ENCODE results near the gene AUTS2. TPM values are rescaled to one million over a fixed set of nuclear protein-coding genes. Genes with fewer than 3 reads are reported as not detected.

Gene AUTS2
- 53.0 TPM for total RNA-seq

GRCh38 chr7:69598081-69598486 is at the start of gene AUTS2:
Gene AUTS2 (plus strand): TSS chr7:69598475. CDS start chr7:69599654, 1,179 bp downstream.
- H3K27me3 ChIP-seq, result no peaks in the 10 kb centered on the region
- H3K4me3 ChIP-seq, result peak within 1 kb of the TSS; percentile 84 to 86
- no peaks in the 10 kb centered on the region for H3K9me3 ChIP-seq
- intact Hi-C loops (cut with DNase I), result no loop called here
- no peak for TF ChIP-seq CTCF (IDR thresholded peaks at IDR 0.05)
- peak in 1 of 2 donors; percentile 17 for TF ChIP-seq POLR2A (IDR thresholded peaks at IDR 0.05)
- DNase-seq (ENCODE audit: extremely low spot score in 2 of 2), result peak in 1 of 2 donors; percentile 90
- peak within 1 kb of the TSS; percentile 87 for H3K27ac ChIP-seq
- H3K4me1 ChIP-seq, result peaks cover 30% of the 10 kb centered on the region
- no peaks in the 10 kb centered on the region for H3K36me3 ChIP-seq

GRCh38 chr7:69550991-69551390 is 47.3 kb upstream of the AUTS2 start:
- no peak for TF ChIP-seq POLR2AphosphoS5 (IDR thresholded peaks at IDR 0.05; ENCODE audit: insufficient read depth in 1 of 2, low read depth in 1 of 2)
- TF ChIP-seq CTCF (IDR thresholded peaks at IDR 0.05), result no peak
- no peak for TF ChIP-seq POLR2A (IDR thresholded peaks at IDR 0.05)
- intact Hi-C loops (cut with DNase I), result no loop called here
- Histone ChIP-seq H3K27me3 (no peaks in the 10 kb centered on the region), H3K4me3 (no peak overlapping the region), H3K36me3 (no peaks in the 10 kb centered on the region), H3K27ac (no peak overlapping the region), H3K9me3 (no peaks in the 10 kb centered on the region), H3K4me1 (no peaks in the 10 kb centered on the region)
- no peak for DNase-seq (ENCODE audit: extremely low spot score in 2 of 2)

- Histone ChIP-seq H3K9me3 (no peaks in the 10 kb centered on the region), H3K36me3 (no peaks in the 10 kb centered on the region), H3K4me1 (no peaks in the 10 kb centered on the region), H3K27ac (no peak overlapping the region), H3K27me3 (no peaks in the 10 kb centered on the region), H3K4me3 (no peak overlapping the region)
- intact Hi-C loops (cut with DNase I), result no loop called here
- DNase-seq (ENCODE audit: extremely low spot score in 2 of 2), result no peak
- TF ChIP-seq CTCF (IDR thresholded peaks at IDR 0.05) (no peak), POLR2A (IDR thresholded peaks at IDR 0.05) (no peak), POLR2AphosphoS5 (IDR thresholded peaks at IDR 0.05; ENCODE audit: insufficient read depth in 1 of 2, low read depth in 1 of 2) (no peak)
Observed at GRCh38 chr7:69553190-69553589, 45.1 kb upstream of the AUTS2 start.

- Histone ChIP-seq H3K4me3 (no peak overlapping the region), H3K27me3 (no peaks in the 10 kb centered on the region), H3K27ac (no peak overlapping the region), H3K9me3 (no peaks in the 10 kb centered on the region), H3K36me3 (no peaks in the 10 kb centered on the region), H3K4me1 (no peaks in the 10 kb centered on the region)
- DNase-seq (ENCODE audit: extremely low spot score in 2 of 2), result no peak
- intact Hi-C loops (cut with DNase I), result no loop called here
- TF ChIP-seq CTCF (IDR thresholded peaks at IDR 0.05) (no peak), POLR2AphosphoS5 (IDR thresholded peaks at IDR 0.05; ENCODE audit: insufficient read depth in 1 of 2, low read depth in 1 of 2) (no peak), POLR2A (IDR thresholded peaks at IDR 0.05) (no peak)
Observed at GRCh38 chr7:69561266-69561960, 36.9 kb upstream of the AUTS2 start.

Data from vagina (tissue), 2 donors.